Thyroid gland (tissue), 4 donors: ENCODE data around the gene PPP2R5E. TPM values are rescaled to one million over a fixed set of nuclear protein-coding genes. Genes with fewer than 3 reads are reported as not detected.

Source experiments
- DNase-seq, 2 donors: peaks; one replicate each; pipeline ENCODE4 v3.0.0-alpha.2; 2019
- H3K27ac ChIP-seq, 3 donors: fragments of 200-600 bp; sonication (generic); 1 replicate in 2 of 3; 2 replicates in 1 of 3; pipeline ENCODE4 v1.5.1; 2016 to 2019; ENCODE audit warnings: mild to moderate bottlenecking in 1 of 3, moderate library complexity in 1 of 3
- H3K27me3 ChIP-seq: fragments of 200-600 bp; sonication (generic); one replicate; pipeline ENCODE4 v1.5.1; 2019
- H3K36me3 ChIP-seq, 2 donors: fragments of 200-600 bp; sonication (generic); one replicate each; pipeline ENCODE4 v1.5.1; 2016 to 2019
- H3K4me1 ChIP-seq, 2 donors: fragments of 200-600 bp; sonication (generic); one replicate each; pipeline ENCODE4 v1.5.1; 2017 to 2019
- H3K4me3 ChIP-seq, 3 donors: fragments of 200-600 bp; sonication (generic); replicated peaks in 1 of 3; 1 replicate in 2 of 3; 2 replicates in 1 of 3; pipeline ENCODE4 v1.5.1; 2016; ENCODE audit warnings: mild to moderate bottlenecking in 1 of 3
- H3K9me3 ChIP-seq: fragments of 200-600 bp; sonication (generic); one replicate; pipeline ENCODE4 v1.5.1; 2017
- POLR2A ChIP-seq, 2 donors: fragments of 450-650 bp; IDR thresholded peaks; one replicate each; pipeline ENCODE4 v1.6.1; 2017; ENCODE audit warnings: antibody characterized with exemption in 2 of 2, mild to moderate bottlenecking in 2 of 2, moderate library complexity in 1 of 2
- WGBS, 2 donors: methylation state at CpG; one replicate each; pipeline ENCODE4 v1.1.5; 2017; 5-methylcytosine and 5-hydroxymethylcytosine counted together
- intact Hi-C: fragments of 100-400 bp; cut with DNase I; formaldehyde crosslinking; loops from one replicate; pipeline ENCODE4 v1.15.1; 2023
- total RNA-seq, 4 donors: library from RNA; depleted of rRNA; stranded (reverse); fragments of >200 nt; gene quantifications; one replicate each; pipeline ENCODE4 v1.2.3, GENCODE V29; 2016
- TF ChIP-seq, protein P1 (sequence below), 6 experiments: fragments of 200-600 bp in 3 of 6; fragments of 450-650 bp in 3 of 6; sonication (generic) in 3 of 6; IDR thresholded peaks; one replicate each; pipeline ENCODE4 v1.5.1; 2016 to 2019; ENCODE audit warnings: antibody characterized with exemption in 6 of 6, mild to moderate bottlenecking in 2 of 6, inconsistent platforms in 1 of 6, moderate library complexity in 1 of 6

Gene PPP2R5E
- total RNA-seq, 4 donors from 2014 or later: 30.0 to 42.3 (median 36.0) TPM

DNA sequence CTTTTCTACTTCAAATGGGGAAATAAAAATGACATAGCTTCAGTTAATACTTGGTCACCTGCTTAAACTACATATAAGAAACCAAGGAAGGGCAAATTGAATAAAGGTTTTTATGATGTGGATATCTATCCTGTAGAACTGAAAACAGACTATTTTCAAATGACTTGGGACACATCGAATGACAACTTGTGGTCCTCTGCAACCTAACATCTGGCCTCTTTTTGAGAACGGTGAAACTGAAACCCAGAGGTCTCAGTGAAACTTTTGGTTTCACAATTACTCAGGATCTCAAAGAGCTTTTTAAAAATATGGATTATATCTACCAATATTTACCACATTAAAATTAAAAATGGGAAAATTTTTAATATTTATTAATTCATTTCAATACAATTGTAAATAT is 65.2 kb downstream of the PPP2R5E start:
- Histone ChIP-seq H3K4me3 (no peak overlapping the region), H3K9me3 (no peaks in the 10 kb centered on the region), H3K27me3 (no peaks in the 10 kb centered on the region), H3K4me1 (peaks cover 8 to 40% of the 10 kb centered on the region in 2 donors), H3K36me3 (no peaks in the 10 kb centered on the region), H3K27ac (no peak overlapping the region)
- TF ChIP-seq, protein P1, sequence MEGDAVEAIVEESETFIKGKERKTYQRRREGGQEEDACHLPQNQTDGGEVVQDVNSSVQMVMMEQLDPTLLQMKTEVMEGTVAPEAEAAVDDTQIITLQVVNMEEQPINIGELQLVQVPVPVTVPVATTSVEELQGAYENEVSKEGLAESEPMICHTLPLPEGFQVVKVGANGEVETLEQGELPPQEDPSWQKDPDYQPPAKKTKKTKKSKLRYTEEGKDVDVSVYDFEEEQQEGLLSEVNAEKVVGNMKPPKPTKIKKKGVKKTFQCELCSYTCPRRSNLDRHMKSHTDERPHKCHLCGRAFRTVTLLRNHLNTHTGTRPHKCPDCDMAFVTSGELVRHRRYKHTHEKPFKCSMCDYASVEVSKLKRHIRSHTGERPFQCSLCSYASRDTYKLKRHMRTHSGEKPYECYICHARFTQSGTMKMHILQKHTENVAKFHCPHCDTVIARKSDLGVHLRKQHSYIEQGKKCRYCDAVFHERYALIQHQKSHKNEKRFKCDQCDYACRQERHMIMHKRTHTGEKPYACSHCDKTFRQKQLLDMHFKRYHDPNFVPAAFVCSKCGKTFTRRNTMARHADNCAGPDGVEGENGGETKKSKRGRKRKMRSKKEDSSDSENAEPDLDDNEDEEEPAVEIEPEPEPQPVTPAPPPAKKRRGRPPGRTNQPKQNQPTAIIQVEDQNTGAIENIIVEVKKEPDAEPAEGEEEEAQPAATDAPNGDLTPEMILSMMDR (IDR thresholded peaks at IDR 0.05): no peak
- TF ChIP-seq POLR2A (IDR thresholded peaks at IDR 0.05): no peak
- no peak for DNase-seq
- intact Hi-C loops: no loop called here
- WGBS, 2 donors: 51 to 58% methylated on average over 2 of the region's 2 CpGs

DNA sequence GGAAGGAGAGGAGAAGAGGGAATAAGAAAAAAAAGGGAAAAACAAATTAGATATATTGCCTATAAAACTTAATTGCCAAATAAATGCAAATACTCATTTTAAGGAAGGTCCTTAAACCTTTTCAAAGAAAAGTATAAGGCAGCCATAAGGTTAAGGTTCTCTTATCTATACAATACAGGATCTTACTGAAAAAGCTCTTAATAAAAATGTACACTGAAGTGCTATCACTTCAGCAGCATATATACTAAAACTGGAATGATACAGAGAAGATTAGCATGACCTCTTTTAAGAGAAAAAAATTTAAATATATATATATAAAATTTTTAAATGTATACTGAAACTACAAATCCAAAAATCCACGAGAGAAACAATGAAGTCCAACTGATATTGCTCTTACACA is 65.6 kb downstream of the PPP2R5E start:
- Histone ChIP-seq H3K36me3 (no peaks in the 10 kb centered on the region), H3K4me1 (peaks cover 8 to 37% of the 10 kb centered on the region in 2 donors), H3K27me3 (no peaks in the 10 kb centered on the region), H3K27ac (no peak overlapping the region), H3K4me3 (no peak overlapping the region), H3K9me3 (no peaks in the 10 kb centered on the region)
- 24 to 27% methylated on average over 1 of the region's 1 CpG for WGBS, 2 donors
- intact Hi-C loops: no loop called here
- TF ChIP-seq POLR2A (IDR thresholded peaks at IDR 0.05): no peak
- no peak for DNase-seq

GRCh38 chr14:63475761-63476160 is 67.4 kb downstream of the PPP2R5E start:
- H3K4me1 ChIP-seq: peaks cover 14 to 33% of the 10 kb centered on the region in 2 donors
- no peak overlapping the region for H3K4me3 ChIP-seq
- H3K27ac ChIP-seq: no peak overlapping the region
- intact Hi-C loops: no loop called here
- H3K27me3 ChIP-seq: no peaks in the 10 kb centered on the region
- TF ChIP-seq, protein P1 (IDR thresholded peaks at IDR 0.05): no peak
- TF ChIP-seq POLR2A (IDR thresholded peaks at IDR 0.05): no peak
- no peak for DNase-seq
- no peaks in the 10 kb centered on the region for H3K36me3 ChIP-seq
- H3K9me3 ChIP-seq: no peaks in the 10 kb centered on the region

DNA sequence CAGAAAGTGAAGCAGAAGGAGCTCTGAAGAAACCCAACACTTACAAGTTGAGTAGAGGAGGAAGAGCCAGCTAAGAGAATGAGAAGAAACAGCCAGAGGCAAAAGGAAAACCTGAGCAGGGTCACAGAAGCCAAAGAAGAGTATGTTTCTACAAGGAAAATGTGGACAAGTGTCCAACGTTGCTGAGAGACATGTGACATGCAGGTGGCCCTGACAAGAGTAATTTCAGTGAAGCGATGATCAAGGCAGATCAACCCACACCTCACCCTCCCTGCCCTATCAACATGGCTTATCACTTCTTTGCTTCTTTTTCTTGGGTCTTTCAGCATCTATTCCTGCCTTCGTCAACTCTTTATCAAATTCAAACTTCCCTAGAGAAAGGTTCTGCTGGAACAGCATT is 68.3 kb downstream of the PPP2R5E start:
- no peaks in the 10 kb centered on the region for H3K27me3 ChIP-seq
- no peaks in the 10 kb centered on the region for H3K36me3 ChIP-seq
- H3K9me3 ChIP-seq: no peaks in the 10 kb centered on the region
- no peak for DNase-seq
- no peak overlapping the region for H3K4me3 ChIP-seq
- no peak overlapping the region for H3K27ac ChIP-seq
- intact Hi-C loops: no loop called here
- TF ChIP-seq, protein P1 (IDR thresholded peaks at IDR 0.05): no peak
- TF ChIP-seq POLR2A (IDR thresholded peaks at IDR 0.05): no peak
- WGBS, 2 donors: 87 to 88% methylated on average over 3 of the region's 3 CpGs
- H3K4me1 ChIP-seq: peaks cover 14 to 33% of the 10 kb centered on the region in 2 donors

DNA sequence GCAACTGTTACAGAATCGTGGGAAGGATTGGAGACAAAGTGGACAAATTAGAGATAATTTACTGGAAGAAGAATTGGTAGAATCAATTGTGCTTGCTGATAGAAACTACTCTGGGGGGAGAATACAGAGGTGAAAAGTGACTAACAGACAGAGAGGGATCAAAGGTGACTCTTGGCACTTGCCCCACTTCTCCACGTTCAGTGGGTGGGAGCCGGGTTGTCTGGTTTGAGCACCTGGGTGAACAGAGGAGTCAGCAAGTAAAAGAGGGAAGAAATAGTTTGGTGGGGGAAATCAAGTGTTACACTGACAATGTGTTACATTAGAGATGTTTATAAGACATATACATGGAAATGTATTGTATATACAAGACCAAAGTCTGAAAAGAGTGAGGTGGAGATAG is 69.1 kb downstream of the PPP2R5E start:
- no peaks in the 10 kb centered on the region for H3K9me3 ChIP-seq
- H3K27ac ChIP-seq: no peak overlapping the region
- peaks cover 14 to 33% of the 10 kb centered on the region in 2 donors for H3K4me1 ChIP-seq
- H3K27me3 ChIP-seq: no peaks in the 10 kb centered on the region
- TF ChIP-seq, protein P1 (IDR thresholded peaks at IDR 0.05): no peak
- no peak for TF ChIP-seq POLR2A (IDR thresholded peaks at IDR 0.05)
- H3K36me3 ChIP-seq: no peaks in the 10 kb centered on the region
- WGBS, 2 donors: 71 to 75% methylated on average over 3 of the region's 3 CpGs
- H3K4me3 ChIP-seq: no peak overlapping the region
- intact Hi-C loops: no loop called here
- no peak for DNase-seq
